Measurements from ENCODE around the gene GNG8.

GRCh38 chr19:46623915-46624502 is 12.0 kb downstream of the GNG8 start:
- TF ChIP-seq CTCF (conservative IDR thresholded peaks at IDR 0.05; ENCODE audit: low read depth, low read length) = no peak
- TF ChIP-seq EZH2 (IDR thresholded peaks at IDR 0.05; ENCODE audit: borderline replicate concordance, low read depth, low read length, poor library complexity, severe bottlenecking) = no peak
